AG09319 (cell line): ENCODE data around the gene PHF12.
"Not testable (repeated sequence)": the region's sequence is repeated elsewhere in the genome, so short reads cannot be mapped to it uniquely, and the experiment has no call there.

ENCODE experiments used
- DNase-seq: peaks from one replicate; pipeline ENCODE4 v3.0.0-alpha.2; 2010; ENCODE audit warnings: low read depth; ENCODE audit errors: extremely low read depth
- CTCF ChIP-seq: IDR thresholded peaks from 2 replicates; pipeline ENCODE4 v1.5.1; 2011; ENCODE audit warnings: low read depth, mild to moderate bottlenecking, inconsistent platforms, low read length, moderate library complexity

Gene PHF12

GRCh38 chr17:28907709-28908475 lies 43.4 kb downstream of the PHF12 start:
- no peak for DNase-seq
- TF ChIP-seq CTCF: no peak

- TF ChIP-seq CTCF: no peak
- no peak for DNase-seq
Measured at GRCh38 chr17:28906706-28907438, 44.4 kb downstream of the PHF12 start.

- TF ChIP-seq CTCF: no peak
- DNase-seq: no peak
Measured at GRCh38 chr17:28906276-28906675, 45.0 kb downstream of the PHF12 start.

GRCh38 chr17:28904800-28905199 lies 46.5 kb downstream of the PHF12 start:
- DNase-seq: no peak
- no peak for TF ChIP-seq CTCF

GRCh38 chr17:28903546-28903841 lies 47.8 kb downstream of the PHF12 start:
- DNase-seq: not testable (repeated sequence)

GRCh38 chr17:28902819-28903545 lies 48.3 kb downstream of the PHF12 start, which contains the start of gene DHRS13:
Gene DHRS13 (minus strand): TSS chr17:28903079. CDS start chr17:28902944, 135 bp downstream.
- peak; percentile 57 for DNase-seq
- TF ChIP-seq CTCF: peak; percentile 48

- no peak for DNase-seq
- TF ChIP-seq CTCF: no peak
Measured at GRCh38 chr17:28901866-28902818, 49.2 kb downstream of the PHF12 start.
